HEK293 (cell line): ENCODE measurements around the gene SLC44A5.

Source experiments
- CTCF ChIA-PET: fragments of 350-600 bp; formaldehyde crosslinking; extraction: SDS; loops from one replicate; lab custom pipeline; 2021; ENCODE audit warnings: antibody characterized with exemption; lab: Yijun Ruan, JAX
- POLR2A ChIA-PET: fragments of 300-600 bp; formaldehyde crosslinking; extraction: SDS; loops from one replicate; lab custom pipeline; 2020; ENCODE audit warnings: antibody characterized with exemption, inconsistent platforms; lab: Yijun Ruan, JAX
- H3K27ac ChIP-seq: fragments of 200-500 bp; sonication (Bioruptor generic); 2 replicates; pipeline ENCODE4 v1.5.1; 2014; ENCODE audit warnings: low read depth, low read length, control low read depth, inconsistent platforms; ENCODE audit errors: extremely low read depth
- H3K36me3 ChIP-seq, 2 experiments: fragments of 200-500 bp in 1 of 2; sonication (Bioruptor generic) in 1 of 2; 1 replicate in 1 of 2; 2 replicates in 1 of 2; pipeline ENCODE4 v1.5.1; 2014 to 2017; ENCODE audit warnings: inconsistent platforms in 2 of 2, low read length in 2 of 2; ENCODE audit not compliant: control insufficient read depth in 2 of 2, insufficient read depth in 1 of 2
- H3K4me1 ChIP-seq: fragments of 200-500 bp; sonication (Bioruptor generic); 2 replicates; pipeline ENCODE4 v1.5.1; 2014; ENCODE audit warnings: mild to moderate bottlenecking, low read length, inconsistent platforms; ENCODE audit not compliant: control insufficient read depth, insufficient read depth
- H3K4me3 ChIP-seq: 2 replicates; pipeline ENCODE4 v1.5.1; 2011; ENCODE audit warnings: low read depth, mild to moderate bottlenecking, control low read depth, low read length, moderate library complexity
- H3K9me3 ChIP-seq: fragments of 200-500 bp; sonication (Bioruptor generic); 2 replicates; pipeline ENCODE4 v1.5.1; 2014; ENCODE audit warnings: low read depth, low read length, inconsistent platforms; ENCODE audit not compliant: control insufficient read depth, insufficient read depth
- PBX3 ChIP-seq: sonication (generic); formaldehyde crosslinking; IDR thresholded peaks from 2 replicates; pipeline ENCODE4 v1.8.1; 2022; ENCODE audit warnings: mild to moderate bottlenecking, moderate library complexity, missing genetic modification reagents
- SCRT1 ChIP-seq: fragments of 450-650 bp; formaldehyde crosslinking; IDR thresholded peaks from 2 replicates; pipeline ENCODE4 v1.5.1; 2016; ENCODE audit warnings: missing biosample characterization, missing genetic modification characterization, borderline replicate concordance
- WT1 ChIP-seq: fragments of 450-650 bp; formaldehyde crosslinking; IDR thresholded peaks from 2 replicates; pipeline ENCODE4 v1.5.1; 2016; ENCODE audit warnings: missing biosample characterization, missing genetic modification characterization
- ZBTB1 ChIP-seq: fragments of 450-650 bp; formaldehyde crosslinking; IDR thresholded peaks from 2 replicates; pipeline ENCODE4 v1.5.1; 2016; ENCODE audit warnings: missing biosample characterization, missing genetic modification characterization
- ZBTB10 ChIP-seq: fragments of 450-650 bp; formaldehyde crosslinking; IDR thresholded peaks from 2 replicates; pipeline ENCODE4 v1.5.1; 2016; ENCODE audit warnings: missing biosample characterization, missing genetic modification characterization
- ZBTB17 ChIP-seq: fragments of 450-650 bp; formaldehyde crosslinking; IDR thresholded peaks from 2 replicates; pipeline ENCODE4 v1.5.1; 2016; ENCODE audit warnings: missing biosample characterization, missing genetic modification characterization
- ZEB2 ChIP-seq: fragments of 450-650 bp; formaldehyde crosslinking; IDR thresholded peaks from 2 replicates; pipeline ENCODE4 v1.5.1; 2016; ENCODE audit warnings: missing biosample characterization, missing genetic modification characterization
- ZIC2 ChIP-seq: fragments of 450-650 bp; formaldehyde crosslinking; IDR thresholded peaks from 2 replicates; pipeline ENCODE4 v1.5.1; 2016; ENCODE audit warnings: missing biosample characterization, missing genetic modification characterization
- ZNF146 ChIP-seq: fragments of 450-650 bp; formaldehyde crosslinking; IDR thresholded peaks from 2 replicates; pipeline ENCODE4 v1.5.1; 2016; ENCODE audit warnings: missing biosample characterization, missing genetic modification characterization
- ZNF175 ChIP-seq: fragments of 450-650 bp; formaldehyde crosslinking; IDR thresholded peaks from 2 replicates; pipeline ENCODE4 v1.5.1; 2016; ENCODE audit warnings: missing biosample characterization, missing genetic modification characterization
- ZNF391 ChIP-seq: fragments of 450-650 bp; formaldehyde crosslinking; IDR thresholded peaks from 2 replicates; pipeline ENCODE4 v1.5.1; 2016; ENCODE audit warnings: low read depth, missing biosample characterization, missing genetic modification characterization, borderline replicate concordance
- ZNF48 ChIP-seq: fragments of 450-650 bp; formaldehyde crosslinking; IDR thresholded peaks from 2 replicates; pipeline ENCODE4 v1.5.1; 2016; ENCODE audit warnings: missing biosample characterization, missing genetic modification characterization
- ZNF549 ChIP-seq: fragments of 450-650 bp; IDR thresholded peaks from 2 replicates; pipeline ENCODE4 v1.5.1; 2018; ENCODE audit warnings: missing biosample characterization, missing genetic modification characterization, mild to moderate bottlenecking, inconsistent platforms, moderate library complexity
- ZNF596 ChIP-seq: fragments of 450-650 bp; IDR thresholded peaks from 2 replicates; pipeline ENCODE4 v1.5.0; 2018; ENCODE audit warnings: missing biosample characterization, mild to moderate bottlenecking, missing genetic modification characterization, moderate library complexity
- TF ChIP-seq, protein P1 (sequence below): fragments of 450-650 bp; formaldehyde crosslinking; IDR thresholded peaks from 2 replicates; pipeline ENCODE4 v1.5.1; 2016; ENCODE audit warnings: missing biosample characterization, missing genetic modification characterization, borderline replicate concordance

The SLC44A5 gene

DNA sequence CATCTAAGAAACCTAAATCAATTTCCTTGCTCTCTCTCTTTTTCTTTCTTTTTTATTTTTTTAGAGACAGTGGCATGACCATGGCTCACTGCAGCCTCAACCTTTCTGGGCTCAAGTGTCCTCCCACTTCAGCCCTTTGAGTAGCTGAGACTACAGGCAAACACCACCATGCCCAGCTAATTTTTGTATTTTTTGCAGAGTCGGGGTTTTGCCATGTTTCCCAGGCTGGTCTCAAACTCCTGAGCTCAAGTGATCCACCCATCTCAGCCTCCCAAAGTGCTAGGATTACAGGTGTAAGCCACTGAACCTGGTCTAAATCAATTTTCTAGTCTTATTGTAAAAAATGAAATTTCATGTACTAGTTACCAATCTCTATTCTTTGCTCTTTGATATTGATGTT, 367.8 kb downstream of the SLC44A5 start:
- Histone ChIP-seq H3K9me3 (no peaks in the 10 kb centered on the region), H3K4me1 (no peaks in the 10 kb centered on the region), H3K27ac (no peak overlapping the region), H3K36me3 (peaks cover 4 to 29% of the 10 kb centered on the region in 2 experiments; a peak in 2 of 3 replicates), H3K4me3 (no peak overlapping the region)
- ChIA-PET POLR2A (no interaction called here), CTCF (interaction anchor here (0.6 to 3.0 kb wide), 4 partner anchors 10 to 646 kb away, joined by 3 to 27 read pairs (median 3); no protein-coding TSS in a partner anchor)
- TF ChIP-seq, protein P1, sequence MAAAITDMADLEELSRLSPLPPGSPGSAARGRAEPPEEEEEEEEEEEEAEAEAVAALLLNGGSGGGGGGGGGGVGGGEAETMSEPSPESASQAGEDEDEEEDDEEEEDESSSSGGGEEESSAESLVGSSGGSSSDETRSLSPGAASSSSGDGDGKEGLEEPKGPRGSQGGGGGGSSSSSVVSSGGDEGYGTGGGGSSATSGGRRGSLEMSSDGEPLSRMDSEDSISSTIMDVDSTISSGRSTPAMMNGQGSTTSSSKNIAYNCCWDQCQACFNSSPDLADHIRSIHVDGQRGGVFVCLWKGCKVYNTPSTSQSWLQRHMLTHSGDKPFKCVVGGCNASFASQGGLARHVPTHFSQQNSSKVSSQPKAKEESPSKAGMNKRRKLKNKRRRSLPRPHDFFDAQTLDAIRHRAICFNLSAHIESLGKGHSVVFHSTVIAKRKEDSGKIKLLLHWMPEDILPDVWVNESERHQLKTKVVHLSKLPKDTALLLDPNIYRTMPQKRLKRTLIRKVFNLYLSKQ, result no peak
- no peak for TF ChIP-seq ZEB2 (tag by site-specific recombination)
- no peak for TF ChIP-seq PBX3
- no peak for TF ChIP-seq ZNF596 (tag by site-specific recombination)
- no peak for TF ChIP-seq ZNF175 (tag by site-specific recombination)

GRCh38 chr1:75237316-75237715, 373.6 kb downstream of the SLC44A5 start:
- H3K36me3 ChIP-seq, result peaks cover 12 to 50% of the 10 kb centered on the region in 2 experiments
- no peaks in the 10 kb centered on the region for H3K9me3 ChIP-seq
- H3K27ac ChIP-seq, result no peak overlapping the region
- no peaks in the 10 kb centered on the region for H3K4me1 ChIP-seq
- ChIA-PET CTCF (no interaction called here), POLR2A (no interaction called here)
- no peak for TF ChIP-seq ZNF549 (tag by site-specific recombination)
- TF ChIP-seq ZBTB10 (tag by site-specific recombination), result no peak
- no peak for TF ChIP-seq WT1 (tag by site-specific recombination)
- no peak overlapping the region for H3K4me3 ChIP-seq

DNA sequence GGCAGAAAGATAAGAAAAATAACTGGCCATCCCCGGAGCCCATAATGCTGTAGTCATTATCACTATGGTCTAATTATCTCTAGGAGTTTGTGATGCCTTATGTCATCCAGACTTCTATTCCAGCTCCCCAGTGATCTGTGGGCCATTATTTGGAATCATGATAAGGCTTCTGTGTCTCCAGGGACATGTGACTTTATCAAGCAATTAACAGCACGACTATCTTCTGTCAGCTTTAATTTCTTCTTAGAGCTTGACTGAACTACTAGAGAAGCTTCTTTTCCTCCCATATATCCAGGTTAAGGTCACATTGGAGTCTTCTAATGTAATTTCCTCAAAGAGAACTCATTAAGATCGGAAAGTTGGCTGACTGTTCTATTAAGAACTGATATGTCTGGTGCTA, 376.4 kb downstream of the SLC44A5 start:
- ChIA-PET CTCF (interaction anchor here (1.8 to 2.9 kb wide), 2 partner anchors 11 to 398 kb away, joined by 8 to 22 read pairs; no protein-coding TSS in a partner anchor), POLR2A (no interaction called here)
- H3K4me3 ChIP-seq, result no peak overlapping the region
- H3K4me1 ChIP-seq, result no peaks in the 10 kb centered on the region
- no peaks in the 10 kb centered on the region for H3K9me3 ChIP-seq
- H3K27ac ChIP-seq, result no peak overlapping the region
- TF ChIP-seq ZBTB1 (tag by site-specific recombination) (no peak), ZBTB17 (tag by site-specific recombination) (no peak), ZNF146 (no peak), SCRT1 (tag by site-specific recombination) (no peak), ZIC2 (no peak), ZNF391 (tag by site-specific recombination) (no peak), ZNF48 (no peak)
- H3K36me3 ChIP-seq, result peaks cover 8 to 43% of the 10 kb centered on the region in 2 experiments; a peak in 2 of 3 replicates
